Chondrocyte (in vitro differentiated cells): ENCODE measurements around the gene ARHGAP6. TPM values are rescaled to one million over a fixed set of nuclear protein-coding genes. Genes with fewer than 3 reads are reported as not detected.
"Not testable (repeated sequence)": the region's sequence is repeated elsewhere in the genome, so short reads cannot be mapped to it uniquely, and the experiment has no call there.

Source experiments
- DNase-seq: peaks from one replicate; pipeline ENCODE4 v3.0.0; 2021; ENCODE audit warnings: mixed read lengths, low spot score
- H3K27ac Mint-ChIP-seq: one replicate; pipeline ENCODE4 v1.8.0; 2021; ENCODE audit warnings: mild to moderate bottlenecking, moderate library complexity, mixed read lengths; ENCODE audit not compliant: unreplicated experiment
- H3K27me3 Mint-ChIP-seq: 2 replicates; pipeline ENCODE4 v1.8.0; 2021; ENCODE audit warnings: low read depth, mixed read lengths
- H3K36me3 Mint-ChIP-seq: 2 replicates; pipeline ENCODE4 v1.8.0; 2021; ENCODE audit warnings: low read depth, mixed read lengths
- H3K4me1 Mint-ChIP-seq: 2 replicates; pipeline ENCODE4 v1.8.0; 2021; ENCODE audit warnings: low read depth, mild to moderate bottlenecking, mixed read lengths
- H3K4me3 Mint-ChIP-seq: one replicate; pipeline ENCODE4 v1.8.0; 2021; ENCODE audit warnings: mild to moderate bottlenecking, moderate library complexity, mixed read lengths; ENCODE audit not compliant: unreplicated experiment
- H3K9me3 Mint-ChIP-seq: 2 replicates; pipeline ENCODE4 v1.8.0; 2021; ENCODE audit warnings: low read depth, mixed read lengths
- CTCF ChIP-seq: fragments of 200-600 bp; sonication (generic); IDR thresholded peaks from 2 replicates; pipeline ENCODE4 v1.5.0; 2021; ENCODE audit warnings: antibody characterized with exemption, mild to moderate bottlenecking, moderate library complexity
- total RNA-seq: library from RNA; stranded (reverse); gene quantifications from 3 replicates; pipeline ENCODE4 v1.2.1, GENCODE V29; 2021

Gene ARHGAP6
- total RNA-seq, 1 donor from 2014 or later = 1.5 TPM

DNA sequence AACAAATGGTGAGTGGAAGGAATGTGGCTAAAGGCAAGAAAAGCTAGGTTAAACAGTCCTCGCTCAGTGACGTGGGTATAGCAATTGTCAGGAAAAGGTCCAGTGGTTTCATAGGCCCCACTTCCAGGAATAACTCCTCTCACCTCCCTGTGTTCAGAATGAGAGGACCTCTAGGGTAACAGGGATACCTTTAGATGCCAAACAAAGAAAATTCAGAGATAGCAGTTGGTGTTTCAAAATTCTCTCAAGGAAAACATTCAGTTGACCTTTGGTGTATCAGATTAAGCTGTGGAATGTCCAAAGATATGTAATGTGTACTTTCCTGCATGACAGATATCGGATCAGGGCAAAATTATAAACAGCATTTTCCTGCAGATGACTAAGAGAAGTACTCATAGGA lies 155.9 kb downstream of the ARHGAP6 start:
- Mint-ChIP-seq H3K9me3 (peaks cover 16% of the 10 kb centered on the region), H3K36me3 (no peaks in the 10 kb centered on the region), H3K27ac (peak overlapping the region; percentile 69), H3K4me3 (no peak overlapping the region), H3K4me1 (peaks cover 10% of the 10 kb centered on the region), H3K27me3 (no peaks in the 10 kb centered on the region)
- DNase-seq = no peak
- TF ChIP-seq CTCF = no peak

DNA sequence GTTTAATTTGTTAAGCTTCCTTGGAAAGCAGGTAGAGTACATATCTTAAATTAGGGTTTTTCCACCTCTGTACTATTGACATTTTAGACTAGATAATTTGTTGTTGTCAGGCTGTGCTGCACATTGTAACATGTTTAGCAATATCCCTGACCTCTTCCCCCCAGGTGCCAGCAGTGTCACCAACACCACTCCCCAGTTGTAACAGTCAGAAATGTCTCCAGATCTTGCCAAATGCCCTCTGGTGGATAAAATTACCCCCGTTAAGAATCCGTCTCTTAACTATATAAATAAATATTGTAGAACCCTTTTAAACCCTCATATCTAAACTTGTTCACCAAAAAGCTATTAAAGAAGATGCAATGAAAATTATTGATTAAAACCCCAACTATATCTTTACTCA lies 161.5 kb downstream of the ARHGAP6 start:
- DNase-seq = no peak
- Mint-ChIP-seq H3K9me3 (peaks cover 18% of the 10 kb centered on the region), H3K4me3 (no peak overlapping the region), H3K27ac (no peak overlapping the region), H3K27me3 (no peaks in the 10 kb centered on the region), H3K36me3 (no peaks in the 10 kb centered on the region), H3K4me1 (peaks cover 15% of the 10 kb centered on the region)
- TF ChIP-seq CTCF = peak; percentile 15

GRCh38 chrX:11499076-11500044 lies 166.4 kb downstream of the ARHGAP6 start:
- Mint-ChIP-seq H3K27me3 (no peaks in the 10 kb centered on the region), H3K36me3 (no peaks in the 10 kb centered on the region), H3K27ac (peak overlapping the region; percentile 82), H3K4me3 (no peak overlapping the region), H3K4me1 (peaks cover 16% of the 10 kb centered on the region), H3K9me3 (peaks cover 13% of the 10 kb centered on the region)
- DNase-seq = no peak
- no peak for TF ChIP-seq CTCF

- peaks cover 14% of the 10 kb centered on the region for H3K9me3 Mint-ChIP-seq
- H3K4me1 Mint-ChIP-seq, DNase-seq, H3K4me3 Mint-ChIP-seq, H3K27me3 Mint-ChIP-seq, H3K27ac Mint-ChIP-seq, H3K36me3 Mint-ChIP-seq: not testable (repeated sequence)
Observed at GRCh38 chrX:11491375-11491774, 174.3 kb downstream of the ARHGAP6 start.

DNA sequence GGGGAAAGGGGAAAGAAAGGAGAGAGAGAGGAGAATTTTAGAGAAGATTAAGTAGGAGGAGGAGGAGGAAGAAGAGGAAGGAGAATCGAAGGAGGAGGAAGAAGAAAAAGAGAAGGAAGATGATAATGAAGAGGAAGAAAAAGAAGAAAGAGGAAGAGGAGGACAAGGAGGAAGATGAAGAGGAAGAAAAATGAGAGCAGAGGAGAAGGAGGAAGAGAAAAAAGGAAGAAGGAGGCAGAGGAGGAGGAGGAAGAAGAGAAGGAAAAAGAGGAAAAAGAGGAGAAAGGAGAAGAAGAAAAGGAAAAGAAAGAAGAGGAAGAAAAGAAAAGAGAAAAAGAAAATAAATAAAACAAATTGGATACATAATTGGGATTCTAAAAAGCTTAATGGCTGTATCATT lies 181.4 kb downstream of the ARHGAP6 start:
- Mint-ChIP-seq H3K4me3 (no peak overlapping the region), H3K27me3 (no peaks in the 10 kb centered on the region), H3K27ac (no peak overlapping the region), H3K4me1 (peaks cover 25% of the 10 kb centered on the region), H3K36me3 (no peaks in the 10 kb centered on the region), H3K9me3 (peaks cover 7% of the 10 kb centered on the region)
- no peak for DNase-seq
- TF ChIP-seq CTCF = no peak
